Lung (tissue), 12 donors: ENCODE data around the gene KISS1R. TPM values are rescaled to one million over a fixed set of nuclear protein-coding genes. Genes with fewer than 3 reads are reported as not detected.
A peak's percentile ranks its signal among the peaks of the same experiment; 100 is the strongest.

ENCODE experiments used
- ATAC-seq: fragments of 200-7000 bp; cut with Tn5 transposase; one replicate; pipeline ENCODE4 v1.9.1; 2020; ENCODE audit warnings: moderate number of reproducible peaks; ENCODE audit not compliant: insufficient read depth, low FRiP score
- DNase-seq, 3 donors: peaks; one replicate each; pipeline ENCODE4 v3.0.0-alpha.2; 2013 to 2017
- H3K27ac ChIP-seq, 2 donors: one replicate each; pipeline ENCODE4 v1.5.1; 2013; ENCODE audit warnings: mild to moderate bottlenecking in 2 of 2, moderate library complexity in 2 of 2, control low read depth in 1 of 2, inconsistent platforms in 1 of 2, low read depth in 1 of 2, low read length in 1 of 2
- H3K27me3 ChIP-seq, 3 donors: one replicate each; pipeline ENCODE4 v1.5.1; 2013; ENCODE audit warnings: low read length in 2 of 3; ENCODE audit not compliant: control insufficient read depth in 3 of 3, insufficient read depth in 3 of 3
- H3K36me3 ChIP-seq, 4 donors: one replicate each; pipeline ENCODE4 v1.5.1; 2013; ENCODE audit warnings: low read length in 4 of 4, mild to moderate bottlenecking in 1 of 4, moderate library complexity in 1 of 4; ENCODE audit not compliant: control insufficient read depth in 4 of 4, insufficient read depth in 4 of 4
- H3K4me1 ChIP-seq, 5 donors: one replicate each; pipeline ENCODE4 v1.5.1; 2013; ENCODE audit warnings: low read length in 5 of 5, mild to moderate bottlenecking in 2 of 5, moderate library complexity in 1 of 5; ENCODE audit not compliant: control insufficient read depth in 5 of 5, insufficient read depth in 5 of 5
- H3K4me3 ChIP-seq: one replicate; pipeline ENCODE4 v1.5.1; 2013; ENCODE audit warnings: mild to moderate bottlenecking, control low read depth, moderate library complexity
- H3K9ac ChIP-seq, 2 donors: one replicate each; pipeline ENCODE4 v1.5.1; 2013; ENCODE audit warnings: low read length in 2 of 2, control low read depth in 1 of 2; ENCODE audit not compliant: insufficient read depth in 1 of 2
- H3K9me3 ChIP-seq, 4 donors: one replicate each; pipeline ENCODE4 v1.5.1; 2013; ENCODE audit warnings: low read length in 3 of 4, mild to moderate bottlenecking in 1 of 4, moderate library complexity in 1 of 4; ENCODE audit not compliant: control insufficient read depth in 4 of 4, insufficient read depth in 3 of 4
- CTCF ChIP-seq: IDR thresholded peaks from 2 replicates; pipeline ENCODE4 v1.5.1; 2012; ENCODE audit warnings: mild to moderate bottlenecking; ENCODE audit errors: control extremely low read depth, extremely low read depth
- WGBS, 2 donors: extraction: QIAGEN DNeasy Blood & Tissue Kit; methylation state at CpG; one replicate each; pipeline ENCODE4 v1.1.7; 2013; 5-methylcytosine and 5-hydroxymethylcytosine counted together
- polyA plus RNA-seq, 2 donors: library from polyadenylated mRNA; stranded (reverse); fragments of 200-250 nt; gene quantifications; one replicate each; pipeline ENCODE4 v1.2.1, GENCODE V29; 2013
- total RNA-seq, 2 donors: library from RNA; depleted of rRNA in 1 of 2; stranded (reverse); fragments of >200 nt in 1 of 2; gene quantifications; one replicate each; pipeline ENCODE4 v1.2.1, GENCODE V29; 2014 to 2021
- donor health status: control.
- donor health status: control.
- donor health status: Bipolar disorder and iron deficiency.
- donor health status: healthy.
- donor health status: DM: yes; HTN: yes; CAD: no.

The KISS1R gene
- total and polyA plus RNA-seq, 4 donors, result 0.13 to 0.21 TPM; not detected in 2

GRCh38 chr19:947707-948539 lies 30.8 kb downstream of the KISS1R start:
- 53 to 77% methylated on average over 45 to 47 of the region's 47 CpGs for WGBS, 2 donors
- H3K9ac ChIP-seq, result no peak overlapping the region
- H3K27me3 ChIP-seq, result no peaks in the 10 kb centered on the region
- DNase-seq (peak in 1 of 3 donors; percentile 26), ATAC-seq (peak; percentile 54)
- H3K27ac ChIP-seq, result no peak overlapping the region
- H3K4me1 ChIP-seq, result peaks cover 0 to 22% (median 3%) of the 10 kb centered on the region in 5 donors
- no peak for TF ChIP-seq CTCF
- peaks cover 0 to 6% (median 3%) of the 10 kb centered on the region in 4 donors for H3K36me3 ChIP-seq
- H3K9me3 ChIP-seq, result peaks cover 0 to 2% (median 0%) of the 10 kb centered on the region in 4 donors
- H3K4me3 ChIP-seq, result no peak overlapping the region

DNA sequence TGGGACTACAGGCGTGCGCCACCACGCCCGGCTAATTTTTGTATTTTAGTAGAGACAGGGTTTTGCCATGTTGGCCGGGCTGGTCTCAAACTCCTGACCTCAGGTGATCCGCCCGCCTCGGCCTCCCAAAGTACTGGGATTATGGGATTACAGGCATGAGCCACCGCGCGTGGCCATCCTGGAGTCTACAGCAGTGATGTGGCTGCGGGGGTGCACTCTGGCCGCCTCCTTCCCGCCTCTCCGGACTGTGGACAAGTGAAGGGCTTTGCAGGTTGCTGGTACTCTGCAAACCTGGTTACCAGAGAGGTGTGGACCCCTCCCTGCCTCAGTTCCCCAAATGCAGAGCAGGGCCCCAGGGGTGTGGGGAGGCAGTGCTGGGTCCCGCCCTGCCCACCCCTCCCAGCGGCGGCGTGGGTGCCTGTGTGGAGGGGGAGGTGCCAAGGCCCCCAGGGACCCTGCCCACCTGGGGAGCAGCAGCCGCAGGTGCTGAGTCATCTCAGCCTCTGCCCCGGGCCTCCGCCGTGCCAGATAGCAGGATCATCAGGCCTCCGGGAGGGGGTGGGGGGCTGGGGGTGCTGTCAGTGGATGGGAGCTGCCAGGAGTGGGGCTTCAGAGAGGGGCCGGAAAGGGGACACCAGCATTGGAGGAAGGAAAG lies 31.8 kb downstream of the KISS1R start:
- Histone ChIP-seq H3K9me3 (peaks cover 0 to 2% (median 0%) of the 10 kb centered on the region in 4 donors), H3K4me3 (no peak overlapping the region), H3K9ac (no peak overlapping the region), H3K27ac (no peak overlapping the region), H3K36me3 (peaks cover 0 to 6% (median 0%) of the 10 kb centered on the region in 4 donors), H3K27me3 (no peaks in the 10 kb centered on the region), H3K4me1 (peaks cover 0 to 32% (median 7%) of the 10 kb centered on the region in 5 donors)
- DNase-seq (no peak), ATAC-seq (no peak)
- WGBS, 2 donors, result 75 to 89% methylated on average over 22 to 25 of the region's 25 CpGs
- TF ChIP-seq CTCF, result no peak

GRCh38 chr19:950352-951066 lies 33.4 kb downstream of the KISS1R start:
- Histone ChIP-seq H3K27ac (no peak overlapping the region), H3K4me1 (peaks cover 0 to 28% (median 7%) of the 10 kb centered on the region in 5 donors), H3K9ac (no peak overlapping the region), H3K36me3 (peaks cover 0 to 6% (median 0%) of the 10 kb centered on the region in 4 donors), H3K27me3 (no peaks in the 10 kb centered on the region), H3K9me3 (no peaks in the 10 kb centered on the region), H3K4me3 (no peak overlapping the region)
- TF ChIP-seq CTCF, result no peak
- 87 to 90% methylated on average over 17 of the region's 17 CpGs for WGBS, 2 donors
- ATAC-seq, result no peak
- no peak for DNase-seq
